ENCODE measurements around the gene SMARCAL1.

- TF ChIP-seq POLR2A (IDR thresholded peaks at IDR 0.05) (no peak), CTCF (IDR thresholded peaks at IDR 0.05) (no peak), EP300 (IDR thresholded peaks at IDR 0.05) (no peak)
These were observed 1.6 kb downstream of the SMARCAL1 start for GRCh38 chr2:216413882-216414281.
